ENCODE measurements around the gene DYDC1. TPM values are rescaled to one million over a fixed set of nuclear protein-coding genes. Genes with fewer than 3 reads are reported as not detected.
A peak's percentile ranks its signal among the peaks of the same experiment; 100 is the strongest.
"Not testable (repeated sequence)": the region's sequence is repeated elsewhere in the genome, so short reads cannot be mapped to it uniquely, and the experiment has no call there.

Gene DYDC1
- total RNA-seq, 8 experiments from 2014 or later: 0.27 TPM; not detected in 7

DNA sequence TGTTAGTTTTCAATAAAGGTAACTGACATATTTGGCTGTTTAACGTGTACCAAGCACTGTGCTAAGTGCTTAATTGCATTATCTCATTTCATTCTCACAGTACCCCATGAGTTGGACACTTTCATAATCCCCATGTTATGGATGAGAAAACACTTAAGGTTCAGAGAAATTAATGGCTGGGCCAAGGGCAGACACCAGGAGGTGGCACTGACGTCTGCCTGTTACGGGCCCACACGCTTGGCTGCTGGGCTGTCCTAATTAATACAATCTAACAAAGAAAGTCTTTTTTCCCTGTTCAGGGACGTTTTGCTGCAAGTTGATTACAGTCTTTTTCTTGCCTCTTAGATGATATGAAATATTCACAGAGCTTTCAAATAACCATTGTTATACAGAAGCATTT lies 16.1 kb upstream of the DYDC1 start:
- Histone ChIP-seq H3K4me1 (replicated peaks in 1 of 2) (peaks cover 0 to 7% of the 10 kb centered on the region in 2 donors), H3K27ac (no peak overlapping the region), H3K4me3 (no peak overlapping the region)
- WGBS, 10 experiments: 17 to 77% (median 51%) methylated on average over 1 to 5 of the region's 5 CpGs; no CpG with 5 or more reads in 1 of the 10 experiments
- ATAC-seq (replicated peaks in 6 of 8): peak in 3 of 8 experiments; percentile 31 to 48 (median 41)
- in situ Hi-C loops (cut with MboI; ENCODE audit: low pct_unique_long_range_greater_than_20kb in 2 of 9, low sequenced_read_pairs in 9 of 9, unreplicated experiment in 9 of 9): no loop called here

DNA sequence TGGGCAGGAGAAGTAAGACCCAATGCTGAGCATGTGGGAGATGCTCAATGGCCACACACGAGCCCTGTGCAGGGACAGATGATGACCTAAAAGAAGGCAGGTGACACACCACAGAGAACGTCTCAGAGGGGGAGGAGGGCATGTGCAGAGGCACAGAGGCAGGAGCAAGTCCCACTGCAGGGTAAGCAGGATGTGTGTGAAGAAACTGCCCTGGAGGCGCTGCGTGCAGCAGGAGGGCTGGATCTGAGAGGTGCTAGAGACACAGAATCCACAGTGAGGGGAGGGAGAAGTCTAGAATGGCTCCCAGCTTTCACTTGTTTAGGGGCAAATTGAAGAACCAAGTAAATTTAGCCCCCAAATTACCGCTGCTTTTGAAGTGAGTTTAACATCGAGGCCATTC lies 14.9 kb upstream of the DYDC1 start:
- ATAC-seq (replicated peaks in 6 of 8): peak in 1 of 8 experiments; percentile 50
- Histone ChIP-seq H3K4me3 (no peak overlapping the region), H3K4me1 (replicated peaks in 1 of 2) (peaks cover 0 to 7% of the 10 kb centered on the region in 2 donors), H3K27ac (no peak overlapping the region)
- WGBS, 10 experiments: 29 to 100% (median 79%) methylated on average over 1 to 5 of the region's 6 CpGs; no CpG with 5 or more reads in 3 of the 10 experiments
- in situ Hi-C loops (cut with MboI; ENCODE audit: low pct_unique_long_range_greater_than_20kb in 2 of 9, low sequenced_read_pairs in 9 of 9, unreplicated experiment in 9 of 9): no loop called here

DNA sequence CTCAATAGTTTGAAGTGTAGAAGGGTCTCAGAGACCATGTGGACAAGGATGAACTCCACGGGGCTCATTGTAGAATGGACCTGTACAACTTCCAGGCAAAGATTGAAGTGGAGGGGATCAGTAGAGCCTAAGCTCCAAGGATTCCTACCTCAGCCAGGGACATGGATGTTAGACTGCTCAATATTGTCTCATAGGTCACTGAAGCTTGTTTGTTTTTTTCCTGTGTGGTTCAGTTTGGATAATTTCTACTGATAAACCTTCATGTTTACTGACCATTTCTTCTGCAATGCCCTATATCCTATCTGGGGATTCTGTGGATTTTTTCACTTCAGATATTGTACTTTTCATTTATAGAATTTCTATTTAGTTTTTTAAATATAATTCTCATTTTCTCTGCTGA lies 9.0 kb upstream of the DYDC1 start:
- Histone ChIP-seq H3K4me3 (no peak overlapping the region), H3K27ac (no peak overlapping the region), H3K4me1 (replicated peaks in 1 of 2) (no peaks in the 10 kb centered on the region)
- no peak for ATAC-seq (replicated peaks in 6 of 8)
- 0% methylated on average over 1 of the region's 1 CpG; no CpG with 5 or more reads in 4 of the 10 experiments for WGBS, 10 experiments
- in situ Hi-C loops (cut with MboI; ENCODE audit: low pct_unique_long_range_greater_than_20kb in 2 of 9, low sequenced_read_pairs in 9 of 9, unreplicated experiment in 9 of 9): no loop called here

DNA sequence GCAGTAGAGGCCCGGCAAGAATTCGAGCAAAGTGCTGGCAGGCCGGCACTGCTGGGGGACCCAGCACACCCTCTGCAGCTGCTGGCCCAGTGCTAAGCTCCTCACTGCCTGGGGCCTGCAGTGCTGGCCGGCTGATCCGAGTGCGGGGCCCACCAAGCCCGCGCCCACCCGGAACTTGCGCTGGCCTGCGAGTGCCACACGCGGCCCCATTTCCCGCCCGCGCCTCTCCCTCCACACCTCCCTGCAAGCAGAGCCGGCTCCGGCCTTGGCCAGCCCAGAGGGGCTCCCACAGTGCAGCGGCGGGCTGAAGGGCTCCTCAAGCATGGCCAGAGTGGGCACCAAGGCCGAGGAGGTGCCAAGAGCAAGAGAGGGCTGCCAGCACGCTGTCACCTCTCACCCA lies 3.1 kb upstream of the DYDC1 start:
- no peak overlapping the region for H3K27ac ChIP-seq
- H3K4me3 ChIP-seq: no peak overlapping the region
- 73 to 82% methylated on average over 3 to 9 of the region's 22 CpGs; no CpG with 5 or more reads in 8 of the 10 experiments for WGBS, 10 experiments
- ATAC-seq (replicated peaks in 6 of 8): no peak
- H3K4me1 ChIP-seq (replicated peaks in 1 of 2): peaks cover 6 to 7% of the 10 kb centered on the region in 2 donors
- in situ Hi-C loops (cut with MboI; ENCODE audit: low pct_unique_long_range_greater_than_20kb in 2 of 9, low sequenced_read_pairs in 9 of 9, unreplicated experiment in 9 of 9): no loop called here

GRCh38 chr10:80358925-80359324 lies 2.4 kb upstream of the DYDC1 start:
- in situ Hi-C loops (cut with MboI; ENCODE audit: low pct_unique_long_range_greater_than_20kb in 2 of 9, low sequenced_read_pairs in 9 of 9, unreplicated experiment in 9 of 9): not testable (repeated sequence)
- 0 to 78% (median 60%) methylated on average over 1 of the region's 2 CpGs; no CpG with 5 or more reads in 7 of the 10 experiments for WGBS, 10 experiments

DNA sequence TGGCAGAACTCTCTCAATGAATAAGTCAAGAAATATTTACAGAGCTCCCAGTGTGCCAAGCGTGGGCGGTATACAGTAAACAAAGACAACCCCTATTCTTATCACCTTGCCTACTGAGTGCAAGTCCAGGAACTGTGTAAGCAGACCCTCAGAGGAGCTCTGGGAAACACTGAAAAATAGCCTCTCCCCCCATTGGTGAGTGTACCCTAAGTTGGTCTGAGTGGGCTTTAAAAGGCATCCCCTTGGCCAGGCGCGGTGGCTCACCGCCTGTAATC lies 1.2 kb upstream of the DYDC1 start:
- ATAC-seq (replicated peaks in 6 of 8): no peak
- WGBS, 10 experiments: 85 to 100% (median 100%) methylated on average over 2 to 3 of the region's 5 CpGs; no CpG with 5 or more reads in 4 of the 10 experiments
- in situ Hi-C loops (cut with MboI; ENCODE audit: low pct_unique_long_range_greater_than_20kb in 2 of 9, low sequenced_read_pairs in 9 of 9, unreplicated experiment in 9 of 9): no loop called here
- Histone ChIP-seq H3K27ac (no peak overlapping the region), H3K4me3 (peak overlapping the region in 2 of 5 donors; percentile 34 to 42), H3K4me1 (replicated peaks in 1 of 2) (peaks cover 6 to 7% of the 10 kb centered on the region in 2 donors)

More at GRCh38 chr10:80358925-80359324, 2.4 kb upstream of the DYDC1 start:
- not testable (repeated sequence) for ATAC-seq (replicated peaks in 6 of 8); H3K27ac ChIP-seq; H3K4me3 ChIP-seq; H3K4me1 ChIP-seq (replicated peaks in 1 of 2)

- ATAC-seq (replicated peaks in 6 of 8): peak; percentile 37 to 82 (median 77)
- 36 to 100% (median 41%) methylated on average over 1 to 7 of the region's 50 CpGs; no CpG with 5 or more reads in 4 of the 10 experiments for WGBS, 10 experiments
- in situ Hi-C loops (cut with MboI; ENCODE audit: low pct_unique_long_range_greater_than_20kb in 2 of 9, low sequenced_read_pairs in 9 of 9, unreplicated experiment in 9 of 9): no loop called here
- peak overlapping the region; percentile 28 to 42 (median 34) for H3K4me3 ChIP-seq
- H3K4me1 ChIP-seq (replicated peaks in 1 of 2): peaks cover 6 to 7% of the 10 kb centered on the region in 2 donors
- peak overlapping the region in 1 of 2 donors; percentile 2 for H3K27ac ChIP-seq
Observed at GRCh38 chr10:80356989-80357850, 665 bp upstream of the DYDC1 start.

- H3K4me3 ChIP-seq: no peak overlapping the region
- 100% methylated on average over 1 of the region's 3 CpGs; no CpG with 5 or more reads in 9 of the 10 experiments for WGBS, 10 experiments
- no peak for ATAC-seq (replicated peaks in 6 of 8)
- H3K4me1 ChIP-seq (replicated peaks in 1 of 2): no peaks in the 10 kb centered on the region
- no peak overlapping the region for H3K27ac ChIP-seq
- in situ Hi-C loops (cut with MboI; ENCODE audit: low pct_unique_long_range_greater_than_20kb in 2 of 9, low sequenced_read_pairs in 9 of 9, unreplicated experiment in 9 of 9): no loop called here
Observed at GRCh38 chr10:80351220-80351619, 5.3 kb downstream of the DYDC1 start.

- 0 to 95% (median 75%) methylated on average over 1 to 3 of the region's 3 CpGs; no CpG with 5 or more reads in 2 of the 10 experiments for WGBS, 10 experiments
- Histone ChIP-seq H3K27ac (no peak overlapping the region), H3K4me1 (replicated peaks in 1 of 2) (no peaks in the 10 kb centered on the region), H3K4me3 (no peak overlapping the region)
- ATAC-seq (replicated peaks in 6 of 8): no peak
- in situ Hi-C loops (cut with MboI; ENCODE audit: low pct_unique_long_range_greater_than_20kb in 2 of 9, low sequenced_read_pairs in 9 of 9, unreplicated experiment in 9 of 9): no loop called here
Observed at GRCh38 chr10:80350251-80350650, 6.3 kb downstream of the DYDC1 start.

- Histone ChIP-seq H3K27ac (no peak overlapping the region), H3K4me1 (replicated peaks in 1 of 2) (no peaks in the 10 kb centered on the region), H3K4me3 (no peak overlapping the region)
- no peak for ATAC-seq (replicated peaks in 6 of 8)
- in situ Hi-C loops (cut with MboI; ENCODE audit: low pct_unique_long_range_greater_than_20kb in 2 of 9, low sequenced_read_pairs in 9 of 9, unreplicated experiment in 9 of 9): no loop called here
- WGBS, 10 experiments: 0 to 88% (median 36%) methylated on average over 1 to 2 of the region's 2 CpGs; no CpG with 5 or more reads in 2 of the 10 experiments
Observed at GRCh38 chr10:80344912-80345311, 11.6 kb downstream of the DYDC1 start.

- ATAC-seq (replicated peaks in 6 of 8): no peak
- Histone ChIP-seq H3K4me1 (replicated peaks in 1 of 2) (no peaks in the 10 kb centered on the region), H3K27ac (no peak overlapping the region), H3K4me3 (no peak overlapping the region)
- 20 to 100% (median 76%) methylated on average over 1 of the region's 1 CpG; no CpG with 5 or more reads in 4 of the 10 experiments for WGBS, 10 experiments
- in situ Hi-C loops (cut with MboI; ENCODE audit: low pct_unique_long_range_greater_than_20kb in 2 of 9, low sequenced_read_pairs in 9 of 9, unreplicated experiment in 9 of 9): no loop called here
Observed at GRCh38 chr10:80344276-80344675, 12.3 kb downstream of the DYDC1 start.

DNA sequence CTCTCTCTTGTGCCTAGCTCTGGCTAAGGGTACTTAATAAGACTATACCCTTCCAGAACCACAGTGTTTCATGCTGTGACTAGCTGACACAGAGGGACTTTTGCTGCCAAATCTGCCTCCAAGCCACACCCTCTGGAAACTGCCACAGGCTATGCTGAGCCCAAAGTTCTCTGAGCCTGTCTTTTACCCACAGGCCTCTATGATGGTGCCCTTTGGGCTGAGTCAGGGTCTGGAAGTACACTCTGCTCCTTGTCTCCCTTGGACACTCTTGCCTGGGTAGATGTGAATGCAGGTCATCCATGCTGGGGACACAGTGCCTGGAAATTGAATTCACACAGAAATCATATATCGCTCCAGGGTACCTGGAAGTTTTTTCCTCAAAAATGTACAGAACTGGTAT lies 22.6 kb downstream of the DYDC1 start:
- peak in 3 of 8 experiments; percentile 44 to 97 (median 92) for ATAC-seq (replicated peaks in 6 of 8)
- WGBS, 10 experiments: 17 to 100% (median 100%) methylated on average over 1 of the region's 1 CpG; no CpG with 5 or more reads in 5 of the 10 experiments
- no peak overlapping the region for H3K4me3 ChIP-seq
- H3K27ac ChIP-seq: no peak overlapping the region
- H3K4me1 ChIP-seq (replicated peaks in 1 of 2): no peaks in the 10 kb centered on the region
- in situ Hi-C loops (cut with MboI; ENCODE audit: low pct_unique_long_range_greater_than_20kb in 2 of 9, low sequenced_read_pairs in 9 of 9, unreplicated experiment in 9 of 9): no loop called here

DNA sequence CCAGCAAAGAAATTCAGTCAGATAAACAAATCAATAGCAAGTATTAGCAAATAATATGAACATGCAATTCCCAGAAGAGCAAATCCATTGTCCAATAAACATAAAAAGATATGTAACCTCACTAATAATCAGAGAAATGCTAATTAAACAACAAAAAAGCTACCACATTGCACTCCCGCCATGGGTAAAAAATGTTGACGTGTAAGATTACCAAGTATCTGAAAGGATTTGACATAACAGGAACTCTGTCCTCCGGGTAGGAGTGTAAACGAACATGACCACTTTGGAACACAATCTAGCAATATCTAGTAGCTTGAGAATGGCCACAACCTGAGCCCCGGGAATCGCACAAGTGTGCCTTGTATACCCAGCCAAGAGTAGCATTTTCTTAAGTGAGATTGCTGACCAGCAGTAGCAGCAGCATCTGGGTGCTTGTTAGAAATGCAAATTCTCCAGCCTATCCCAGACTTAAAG lies 31.6 kb downstream of the DYDC1 start:
- Histone ChIP-seq H3K4me3 (no peak overlapping the region), H3K27ac (no peak overlapping the region), H3K4me1 (replicated peaks in 1 of 2) (peaks cover 0 to 5% of the 10 kb centered on the region in 2 donors)
- in situ Hi-C loops (cut with MboI; ENCODE audit: low pct_unique_long_range_greater_than_20kb in 2 of 9, low sequenced_read_pairs in 9 of 9, unreplicated experiment in 9 of 9): no loop called here
- 24 to 100% (median 76%) methylated on average over 2 to 6 of the region's 6 CpGs for WGBS, 10 experiments
- ATAC-seq (replicated peaks in 6 of 8): no peak
